A673 (cell line): Measurements from ENCODE around the gene TSNAXIP1. TPM values are rescaled to one million over a fixed set of nuclear protein-coding genes. Genes with fewer than 3 reads are reported as not detected.

ENCODE experiments used
- BruUV-seq: library from RNA; stranded (reverse); fragments of 400-500 nt; replicated peaks from 2 replicates; lab custom pipeline; 2021; lab: Mats Ljungman, UMichigan
- CTCF ChIA-PET: fragments of 300-600 bp; sonication (Branson Sonifier 250); formaldehyde crosslinking; loops from one replicate; lab custom pipeline; 2022; ENCODE audit warnings: antibody characterized with exemption; lab: Charles Lee
- POLR2A ChIA-PET: fragments of 300-600 bp; sonication (Branson Sonifier 250); formaldehyde crosslinking; loops from one replicate; lab custom pipeline; 2022; ENCODE audit warnings: antibody characterized with exemption; ENCODE audit not compliant: low non-redundant PET; lab: Charles Lee
- DNase-seq: peaks from one replicate; pipeline ENCODE4 v3.0.0-alpha.2; 2015; ENCODE audit warnings: low spot score
- H3K27ac ChIP-seq: fragments of 200-600 bp; sonication (generic); 2 replicates; pipeline ENCODE4 v1.5.1; 2016; ENCODE audit warnings: mixed run types, low read depth, mild to moderate bottlenecking, mixed read lengths, antibody characterized with exemption, low read length; ENCODE audit not compliant: poor library complexity, severe bottlenecking
- H3K27me3 ChIP-seq: fragments of 200-600 bp; sonication (generic); replicated peaks from 2 replicates; pipeline ENCODE4 v1.6.1; 2017; ENCODE audit warnings: mixed run types, low read depth, mild to moderate bottlenecking, mixed read lengths, antibody characterized with exemption, low read length; ENCODE audit not compliant: insufficient read depth, poor library complexity
- H3K36me3 ChIP-seq: fragments of 200-600 bp; sonication (generic); 2 replicates; pipeline ENCODE4 v1.6.1; 2016; ENCODE audit warnings: mixed run types, mild to moderate bottlenecking, mixed read lengths, antibody characterized with exemption, low read length; ENCODE audit not compliant: insufficient read depth, poor library complexity, severe bottlenecking
- H3K4me1 ChIP-seq: fragments of 200-600 bp; sonication (generic); 2 replicates; pipeline ENCODE4 v1.6.1; 2017; ENCODE audit warnings: mixed run types, mild to moderate bottlenecking, mixed read lengths, antibody characterized with exemption, low read length; ENCODE audit not compliant: insufficient read depth, poor library complexity, severe bottlenecking
- H3K4me3 ChIP-seq: fragments of 200-600 bp; sonication (generic); 2 replicates; pipeline ENCODE4 v1.5.1; 2016; ENCODE audit warnings: low read depth, mixed run types, mild to moderate bottlenecking, mixed read lengths, low read length; ENCODE audit not compliant: poor library complexity, severe bottlenecking
- H3K9me3 ChIP-seq: fragments of 200-600 bp; sonication (generic); 2 replicates; pipeline ENCODE4 v1.6.1; 2016; ENCODE audit warnings: mixed run types, low read depth, mild to moderate bottlenecking, mixed read lengths, antibody characterized with exemption, low read length; ENCODE audit not compliant: poor library complexity, severe bottlenecking
- CTCF ChIP-seq: fragments of 300-800, 200-600 bp; sonication (generic); conservative IDR thresholded peaks from 2 replicates; pipeline ENCODE4 v1.5.1; 2017; ENCODE audit warnings: low read depth, mild to moderate bottlenecking, antibody characterized with exemption, low read length, moderate library complexity, mixed read lengths
- EZH2 ChIP-seq: fragments of 200-600 bp; sonication (generic); IDR thresholded peaks from 2 replicates; pipeline ENCODE4 v1.6.1; 2017; ENCODE audit warnings: borderline replicate concordance, low read depth, mild to moderate bottlenecking, mixed read lengths, antibody characterized with exemption, low read length; ENCODE audit not compliant: poor library complexity, severe bottlenecking
- intact Hi-C: fragments of 100-400 bp; cut with micrococcal nuclease; formaldehyde crosslinking; loops from one replicate; pipeline ENCODE4 v1.10.0; 2022; ENCODE audit not compliant: unreplicated experiment
- total RNA-seq: library from RNA; stranded (reverse); gene quantifications from 2 replicates; pipeline ENCODE4 v1.2.3, GENCODE V29; 2021

The TSNAXIP1 gene
- total RNA-seq, 1 experiment from 2014 or later = 1.0 TPM

DNA sequence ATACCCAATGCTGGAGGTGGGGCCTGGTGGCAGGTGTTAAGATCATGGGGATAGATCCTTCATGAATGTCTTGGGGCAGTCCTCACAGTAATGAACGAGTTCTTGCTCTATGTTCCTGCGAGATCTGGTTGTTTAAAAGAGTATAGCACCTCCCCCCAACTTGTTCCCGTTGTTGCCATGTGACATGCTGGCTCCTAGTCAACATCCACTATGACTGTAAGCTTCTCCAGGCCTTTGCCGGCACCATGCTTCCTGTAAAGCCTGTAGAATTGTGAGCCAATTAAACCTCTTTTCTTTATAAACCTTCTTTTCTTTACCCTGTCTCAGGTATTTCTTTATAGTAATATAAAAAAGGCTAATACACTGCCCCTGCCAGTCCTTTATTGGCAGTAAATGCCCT lies 33.6 kb upstream of the TSNAXIP1 start:
- Histone ChIP-seq H3K4me1 (peaks cover 6% of the 10 kb centered on the region), H3K27me3 (no peaks in the 10 kb centered on the region), H3K9me3 (no peaks in the 10 kb centered on the region), H3K36me3 (no peaks in the 10 kb centered on the region), H3K27ac (no peak overlapping the region), H3K4me3 (no peak overlapping the region)
- DNase-seq = no peak
- BruUV-seq = no TSS peak
- no peak for TF ChIP-seq CTCF
- no peak for TF ChIP-seq EZH2
- ChIA-PET POLR2A (no interaction called here), CTCF (no interaction called here)
- intact Hi-C loops = no loop called here

GRCh38 chr16:67773569-67774456 lies 32.9 kb upstream of the TSNAXIP1 start:
- no TSS peak for BruUV-seq
- no peaks in the 10 kb centered on the region for H3K27me3 ChIP-seq
- H3K27ac ChIP-seq = no peak overlapping the region
- no peaks in the 10 kb centered on the region for H3K9me3 ChIP-seq
- intact Hi-C loops = no loop called here
- no peak for TF ChIP-seq EZH2
- TF ChIP-seq CTCF = no peak
- H3K4me3 ChIP-seq = no peak overlapping the region
- POLR2A ChIA-PET = no interaction called here
- DNase-seq = no peak
- CTCF ChIA-PET = no interaction called here
- no peaks in the 10 kb centered on the region for H3K36me3 ChIP-seq
- H3K4me1 ChIP-seq = peaks cover 6% of the 10 kb centered on the region

DNA sequence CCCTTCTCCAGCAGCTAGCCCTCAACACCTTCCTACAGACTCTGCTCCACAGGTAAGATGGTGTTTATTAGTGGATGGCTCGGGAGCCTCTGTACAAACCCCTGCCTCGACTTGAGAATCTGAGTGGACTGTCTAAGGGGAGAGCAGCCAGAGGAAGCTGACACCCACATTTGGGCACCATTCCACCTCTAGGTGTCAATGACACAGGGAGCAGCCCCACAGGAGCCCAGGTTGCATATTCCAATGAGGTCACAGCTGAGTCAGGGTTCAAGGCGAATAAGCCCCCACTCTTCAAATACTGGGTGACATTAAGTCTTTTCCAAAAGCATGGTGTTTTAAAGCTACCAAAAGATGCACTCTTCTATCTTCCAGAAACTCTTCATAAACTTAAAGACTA lies 32.2 kb upstream of the TSNAXIP1 start:
- no TSS peak for BruUV-seq
- ChIA-PET CTCF (no interaction called here), POLR2A (no interaction called here)
- Histone ChIP-seq H3K36me3 (no peaks in the 10 kb centered on the region), H3K9me3 (no peaks in the 10 kb centered on the region), H3K4me3 (no peak overlapping the region), H3K27ac (no peak overlapping the region), H3K27me3 (no peaks in the 10 kb centered on the region), H3K4me1 (peaks cover 6% of the 10 kb centered on the region)
- DNase-seq = no peak
- no peak for TF ChIP-seq EZH2
- no peak for TF ChIP-seq CTCF
- intact Hi-C loops = no loop called here
